ENCODE data around the gene SORT1.
A peak's percentile ranks its signal among the peaks of the same experiment; 100 is the strongest.
"Not testable (repeated sequence)": the region's sequence is repeated elsewhere in the genome, so short reads cannot be mapped to it uniquely, and the experiment has no call there.

Gene SORT1

GRCh38 chr1:109335091-109335490 lies 62.6 kb downstream of the SORT1 start:
- DNase-seq = no peak

GRCh38 chr1:109331113-109331512 lies 66.6 kb downstream of the SORT1 start:
- DNase-seq = peak; percentile 21

- DNase-seq = no peak
These were observed 70.4 kb downstream of the SORT1 start for GRCh38 chr1:109327285-109327684.

GRCh38 chr1:109322974-109323373 lies 74.7 kb downstream of the SORT1 start:
- DNase-seq = no peak

- DNase-seq = no peak
These were observed 78.6 kb downstream of the SORT1 start for GRCh38 chr1:109319114-109319513.

GRCh38 chr1:109316506-109316905 lies 81.2 kb downstream of the SORT1 start:
- no peak for DNase-seq

- DNase-seq = no peak
These were observed 82.4 kb downstream of the SORT1 start for GRCh38 chr1:109315288-109315687.

GRCh38 chr1:109314795-109315194 lies 82.9 kb downstream of the SORT1 start:
- no peak for DNase-seq

- no peak for DNase-seq
These were observed 84.5 kb downstream of the SORT1 start for GRCh38 chr1:109312978-109313775.

GRCh38 chr1:109312246-109312645 lies 85.5 kb downstream of the SORT1 start:
- no peak for DNase-seq

- no peak for DNase-seq
These were observed 88.4 kb downstream of the SORT1 start for GRCh38 chr1:109309347-109309746.

- peak; percentile 75 for DNase-seq
These were observed 90.3 kb downstream of the SORT1 start for GRCh38 chr1:109307274-109308021.

GRCh38 chr1:109306832-109307273 lies 90.9 kb downstream of the SORT1 start, which contains the start of gene MYBPHL:
Gene MYBPHL, minus strand, starts transcription at chr1:109307011. Its CDS starts 20 bp downstream, at chr1:109306991.
- no peak for DNase-seq

GRCh38 chr1:109305991-109306390 lies 91.7 kb downstream of the SORT1 start:
- DNase-seq = not testable (repeated sequence)

- DNase-seq = no peak
These were observed 93.3 kb downstream of the SORT1 start for GRCh38 chr1:109304226-109304920.

- DNase-seq = no peak
These were observed 95.8 kb downstream of the SORT1 start for GRCh38 chr1:109301874-109302273.

GRCh38 chr1:109300650-109301151 lies 97.0 kb downstream of the SORT1 start:
- no peak for DNase-seq

- no peak for DNase-seq
These were observed 98.0 kb downstream of the SORT1 start for GRCh38 chr1:109299558-109300343.

- peak; percentile 65 for DNase-seq
These were observed 98.8 kb downstream of the SORT1 start for GRCh38 chr1:109298666-109299557.

GRCh38 chr1:109296782-109297181 lies 100.9 kb downstream of the SORT1 start:
- no peak for DNase-seq

GRCh38 chr1:109295712-109296415 lies 101.9 kb downstream of the SORT1 start:
- DNase-seq = no peak

Data from DMS53 (cell line).